SH-SY5Y (cell line): ENCODE measurements around the gene FRK.

ENCODE experiments used
- GATA2 ChIP-seq: IDR thresholded peaks from 2 replicates; pipeline ENCODE4 v1.6.1; 2011; ENCODE audit warnings: mild to moderate bottlenecking, low read depth, low read length
- GATA3 ChIP-seq: IDR thresholded peaks from 2 replicates; pipeline ENCODE4 v1.6.1; 2011; ENCODE audit warnings: low read depth, mild to moderate bottlenecking, low read length, moderate library complexity

Gene FRK, protein sequence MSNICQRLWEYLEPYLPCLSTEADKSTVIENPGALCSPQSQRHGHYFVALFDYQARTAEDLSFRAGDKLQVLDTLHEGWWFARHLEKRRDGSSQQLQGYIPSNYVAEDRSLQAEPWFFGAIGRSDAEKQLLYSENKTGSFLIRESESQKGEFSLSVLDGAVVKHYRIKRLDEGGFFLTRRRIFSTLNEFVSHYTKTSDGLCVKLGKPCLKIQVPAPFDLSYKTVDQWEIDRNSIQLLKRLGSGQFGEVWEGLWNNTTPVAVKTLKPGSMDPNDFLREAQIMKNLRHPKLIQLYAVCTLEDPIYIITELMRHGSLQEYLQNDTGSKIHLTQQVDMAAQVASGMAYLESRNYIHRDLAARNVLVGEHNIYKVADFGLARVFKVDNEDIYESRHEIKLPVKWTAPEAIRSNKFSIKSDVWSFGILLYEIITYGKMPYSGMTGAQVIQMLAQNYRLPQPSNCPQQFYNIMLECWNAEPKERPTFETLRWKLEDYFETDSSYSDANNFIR

DNA sequence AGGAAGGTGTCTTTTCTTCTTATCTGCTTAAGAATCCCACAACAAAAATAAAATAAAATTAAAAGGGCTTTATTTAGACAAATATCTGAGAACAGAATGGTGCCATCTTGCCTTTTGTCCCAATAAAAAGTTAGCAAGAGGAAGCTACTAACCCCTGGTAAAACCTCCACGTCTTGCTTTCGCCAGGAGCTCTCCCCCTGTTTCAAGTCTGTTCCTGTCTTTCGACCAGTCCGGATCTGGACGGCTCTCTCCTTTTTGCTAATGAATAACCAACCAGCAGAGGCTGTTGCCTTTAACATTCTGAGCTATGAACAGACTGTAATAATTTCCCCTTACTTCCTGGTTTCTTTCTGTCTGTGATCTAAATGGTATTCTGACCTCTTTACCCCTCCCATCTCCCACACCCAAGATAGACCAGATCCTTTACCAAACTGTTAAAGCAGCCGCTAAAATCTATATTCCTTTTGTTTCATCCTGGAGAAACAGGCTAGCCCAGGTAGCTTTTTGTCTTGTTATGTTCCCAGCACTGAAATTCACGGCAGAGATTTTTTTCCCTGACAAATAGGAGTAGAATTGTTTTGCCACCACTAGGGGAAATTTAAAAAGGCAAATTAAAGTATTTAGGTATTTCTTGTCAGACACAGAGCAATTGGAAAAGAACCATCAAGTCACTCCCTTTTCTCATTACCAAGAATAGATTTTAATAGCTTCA lies at the start of gene FRK:
TSS of gene FRK (minus strand) at position 320 of the 712 bp plus-strand sequence. CDS start 580 bp downstream, outside the sequence.
- TF ChIP-seq GATA3 = no peak
- TF ChIP-seq GATA2 = no peak

DNA sequence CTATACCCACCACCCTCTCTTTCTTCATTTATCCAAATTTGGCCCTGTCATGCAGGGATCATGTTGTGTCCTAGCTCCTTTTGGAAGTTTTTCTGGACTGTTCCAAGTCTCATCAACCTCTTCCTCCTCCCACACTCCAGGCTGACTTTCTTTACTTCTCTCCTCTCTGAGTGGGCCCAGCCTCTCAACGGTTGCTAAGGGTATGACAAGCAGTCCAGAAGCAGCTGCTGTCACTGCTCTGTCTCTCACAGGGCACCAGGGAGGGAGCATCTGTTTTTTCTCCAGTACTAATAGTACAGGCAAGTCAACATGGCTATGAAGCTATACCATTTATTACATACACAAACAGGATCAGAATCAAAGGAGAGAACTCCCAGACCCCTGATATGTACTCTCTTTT lies 48.1 kb upstream of the FRK start:
- no peak for TF ChIP-seq GATA2
- TF ChIP-seq GATA3 = no peak

DNA sequence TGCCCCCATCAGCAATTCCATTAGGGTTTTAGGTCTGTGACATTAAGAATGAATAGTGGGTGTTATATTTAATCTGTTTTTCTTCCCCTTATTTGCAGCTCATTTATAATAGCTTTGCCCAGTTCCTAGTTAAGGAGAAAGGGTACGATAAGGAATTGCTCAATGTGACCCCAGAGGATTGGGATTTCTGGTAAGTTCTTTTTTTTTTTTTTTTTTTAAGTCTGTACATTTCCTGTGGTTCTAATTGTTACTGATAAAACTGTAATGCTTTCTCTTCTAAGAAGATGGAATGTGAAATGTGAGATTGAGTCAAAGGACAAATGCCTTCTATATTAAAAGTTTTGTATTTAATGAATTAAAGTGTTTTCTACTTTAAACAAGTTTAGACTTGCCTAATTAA lies 45.5 kb upstream of the FRK start:
- no peak for TF ChIP-seq GATA3
- no peak for TF ChIP-seq GATA2

DNA sequence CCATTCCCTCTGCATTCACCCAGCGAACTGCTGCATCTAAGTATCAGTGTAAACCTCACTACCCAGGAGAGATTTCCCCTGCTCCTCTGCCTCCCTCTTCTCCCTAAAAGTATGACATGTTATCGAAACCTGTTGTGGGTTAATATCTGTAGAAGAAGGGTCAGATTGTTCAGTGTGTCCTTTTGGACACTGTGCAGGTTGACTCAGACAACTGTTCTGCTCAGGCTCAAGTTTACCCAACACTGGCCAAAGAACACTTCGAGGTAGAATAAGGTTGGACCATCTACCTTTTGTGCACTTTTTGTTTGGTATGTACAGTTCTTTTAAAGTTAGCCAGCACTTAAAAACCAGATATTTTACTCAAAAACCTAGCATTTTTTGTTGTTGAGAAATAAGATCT lies 44.6 kb upstream of the FRK start:
- TF ChIP-seq GATA3 = no peak
- TF ChIP-seq GATA2 = no peak

DNA sequence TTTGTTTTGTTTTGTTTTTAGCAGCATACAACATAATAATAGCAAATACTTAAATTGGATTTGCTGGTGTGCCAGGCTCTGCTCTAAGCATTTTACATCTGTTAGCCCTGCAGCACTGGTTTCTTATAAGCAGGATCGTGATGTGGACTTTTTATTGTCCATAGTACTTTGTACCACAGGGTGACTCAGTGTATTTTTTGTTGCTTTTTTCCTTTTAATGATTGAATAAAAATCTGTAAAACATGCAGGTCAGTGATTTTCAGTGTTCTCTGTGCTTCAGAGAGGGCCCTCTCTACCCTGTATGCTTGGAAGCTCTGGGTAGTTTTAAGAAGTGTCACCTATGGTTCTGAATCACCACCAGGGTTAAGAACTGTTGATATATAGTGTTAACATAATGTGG lies 43.9 kb upstream of the FRK start:
- TF ChIP-seq GATA2 (no peak), GATA3 (no peak)

DNA sequence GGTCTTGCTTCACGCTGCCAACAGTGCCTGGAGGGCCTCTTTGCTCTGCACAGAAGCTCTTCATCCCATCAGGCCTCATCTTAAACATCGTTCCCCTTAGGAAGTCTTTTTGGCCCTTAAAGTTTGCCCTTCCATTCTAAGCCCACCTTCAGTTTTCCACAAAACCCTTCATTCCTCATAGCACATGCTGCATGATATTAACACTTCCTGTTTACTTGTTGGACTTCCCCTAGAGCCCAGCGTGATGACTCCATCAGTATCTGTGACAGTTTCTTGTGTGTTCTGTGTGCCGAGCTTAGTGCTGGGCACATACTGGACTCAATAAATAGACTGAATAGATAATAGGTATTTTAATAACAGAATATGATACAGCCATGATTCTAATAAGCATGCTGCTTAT lies 42.2 kb upstream of the FRK start:
- no peak for TF ChIP-seq GATA3
- no peak for TF ChIP-seq GATA2

DNA sequence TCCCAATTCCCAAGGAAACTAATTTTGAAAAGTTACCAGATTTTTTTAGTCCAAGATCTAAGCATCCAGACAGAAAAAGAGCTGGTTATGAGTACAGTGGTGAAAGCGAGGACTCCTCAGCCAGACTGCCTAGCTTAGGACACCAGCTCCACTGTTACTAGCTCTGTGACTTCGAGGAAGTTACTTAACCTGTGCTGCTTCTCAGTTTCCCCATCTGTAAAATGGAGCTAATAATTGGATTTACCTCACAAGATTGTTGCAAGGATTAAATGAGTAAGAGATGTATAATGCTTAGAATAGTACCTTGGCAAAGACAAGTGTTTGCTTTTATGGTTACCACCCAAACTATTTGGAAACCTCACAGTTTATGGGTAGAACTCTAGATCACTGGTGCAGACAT lies 41.1 kb upstream of the FRK start:
- no peak for TF ChIP-seq GATA2
- TF ChIP-seq GATA3 = no peak

DNA sequence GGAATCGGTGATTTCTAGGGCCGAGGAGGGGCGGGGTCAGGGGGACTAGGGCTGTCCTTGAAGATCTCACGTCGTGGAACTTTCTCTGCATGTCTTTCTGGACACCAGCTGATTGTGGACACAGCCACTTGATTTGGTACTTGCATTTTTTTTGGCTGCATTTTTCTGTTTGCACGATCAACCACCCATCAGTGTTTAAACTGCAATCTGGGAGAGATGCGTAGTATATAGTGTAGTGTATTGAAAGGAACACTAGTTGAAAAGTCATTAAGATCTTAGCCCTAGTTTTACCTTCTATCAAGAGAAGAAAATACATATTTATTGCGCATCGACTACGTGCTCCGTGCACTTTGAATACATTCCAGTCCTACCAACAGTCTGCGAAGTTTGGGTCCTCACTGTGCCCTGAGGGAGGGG lies 40.6 kb upstream of the FRK start:
- no peak for TF ChIP-seq GATA2
- TF ChIP-seq GATA3 = no peak

DNA sequence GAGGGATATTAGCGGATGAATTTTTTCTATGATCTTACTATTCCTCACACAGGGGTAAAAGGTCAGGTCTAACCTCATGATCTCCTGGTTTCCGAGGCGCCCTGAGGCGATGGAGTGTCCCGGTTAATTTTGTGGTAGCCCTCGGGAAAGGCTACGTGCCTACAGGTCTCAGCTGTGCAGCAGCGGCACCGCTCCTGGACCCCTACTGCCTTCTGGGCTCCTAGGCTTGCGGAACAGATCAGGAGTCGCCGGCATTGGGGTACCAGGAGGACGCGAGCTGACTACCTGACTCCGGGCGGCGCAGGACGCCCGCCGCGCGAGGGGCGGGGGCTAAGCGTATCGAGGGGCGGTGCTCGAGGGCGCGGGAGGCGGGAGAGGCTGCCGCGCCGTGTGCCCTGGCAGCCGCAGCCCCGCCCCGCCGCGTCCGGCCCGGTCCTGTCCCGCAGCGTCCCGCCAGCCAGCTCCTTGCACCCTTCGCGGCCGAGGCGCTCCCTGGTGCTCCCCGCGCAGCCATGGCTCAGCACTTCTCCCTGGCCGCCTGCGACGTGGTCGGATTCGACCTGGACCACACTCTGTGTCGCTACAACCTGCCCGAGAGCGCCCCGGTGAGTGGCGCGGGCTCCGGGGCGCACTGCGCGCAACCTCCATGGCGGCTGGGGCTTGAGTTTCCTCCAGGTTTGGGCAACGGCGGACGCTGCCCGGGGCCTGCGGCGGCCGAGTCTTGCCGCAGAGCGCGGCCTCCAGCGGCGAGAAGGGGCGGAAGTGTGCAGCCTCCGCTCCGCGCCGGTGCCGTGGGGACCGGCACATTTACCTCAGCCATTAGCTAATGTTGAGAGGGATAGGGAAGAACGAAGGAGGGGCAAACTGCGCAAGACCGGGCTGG lies 40.0 kb upstream of the FRK start, which contains the start of gene NT5DC1:
TSS of gene NT5DC1 (plus strand) at position 435 of the 883 bp plus-strand sequence. CDS start at position 513, 78 bp downstream.
- TF ChIP-seq GATA2 = peak; percentile 3; the same call in 1 of the 2 replicates
- no peak for TF ChIP-seq GATA3

DNA sequence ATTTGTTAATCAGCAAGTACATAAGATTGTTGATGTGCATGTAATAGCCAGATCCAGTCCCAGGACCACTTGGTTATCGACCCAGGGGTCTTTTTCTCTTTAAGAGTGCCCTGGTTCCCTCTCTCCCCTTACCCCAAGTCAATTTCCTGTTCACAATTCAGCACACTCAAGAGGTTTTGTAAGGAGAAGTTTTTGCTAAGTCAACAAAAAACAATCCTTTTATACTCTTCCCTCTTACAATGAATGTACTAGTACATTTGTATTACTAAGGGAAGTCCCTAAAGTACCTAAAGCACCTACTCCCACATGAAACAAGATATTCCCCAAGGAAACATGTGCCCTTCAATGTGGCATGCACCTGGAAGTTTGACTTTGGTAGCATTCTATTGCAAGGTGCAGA lies 38.3 kb upstream of the FRK start:
- TF ChIP-seq GATA2 (no peak), GATA3 (no peak)

DNA sequence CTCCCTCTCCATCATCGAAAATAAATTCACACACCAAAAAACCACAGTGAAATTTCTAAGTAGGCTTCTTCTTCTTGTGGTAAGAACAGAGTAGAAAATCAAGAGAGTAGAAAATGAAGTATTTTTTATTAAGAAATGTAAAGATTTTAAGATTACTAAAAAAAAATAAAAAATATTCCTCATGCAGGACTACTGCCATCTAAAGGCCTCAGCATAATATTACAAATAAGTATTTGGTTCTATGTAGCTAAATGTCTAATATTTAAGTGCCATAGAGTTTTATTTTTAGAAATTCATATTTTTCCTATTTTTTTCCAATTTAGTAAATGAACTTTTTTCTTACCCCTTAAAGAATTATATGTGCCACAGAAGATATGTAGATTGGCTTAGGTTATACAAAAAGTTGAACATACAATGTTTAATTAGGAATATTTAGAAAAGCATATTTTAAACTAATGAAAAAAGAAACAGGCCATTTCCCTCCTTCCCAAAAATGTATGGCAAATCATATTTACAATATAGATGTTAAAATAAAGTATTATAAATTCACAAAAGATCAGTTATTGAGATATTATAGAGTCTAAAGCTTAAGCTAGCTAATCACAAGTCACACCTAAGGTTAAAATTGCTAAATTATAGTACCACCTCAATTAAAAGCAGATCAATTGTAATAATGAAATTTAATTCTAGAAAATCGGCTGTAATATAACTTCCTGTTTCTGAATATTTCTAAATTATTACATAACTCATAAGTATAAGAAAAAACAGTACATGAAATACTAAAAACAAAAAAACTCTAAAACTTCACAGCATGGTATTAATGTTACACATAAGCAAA lies 36.5 kb upstream of the FRK start:
- no peak for TF ChIP-seq GATA2
- no peak for TF ChIP-seq GATA3

DNA sequence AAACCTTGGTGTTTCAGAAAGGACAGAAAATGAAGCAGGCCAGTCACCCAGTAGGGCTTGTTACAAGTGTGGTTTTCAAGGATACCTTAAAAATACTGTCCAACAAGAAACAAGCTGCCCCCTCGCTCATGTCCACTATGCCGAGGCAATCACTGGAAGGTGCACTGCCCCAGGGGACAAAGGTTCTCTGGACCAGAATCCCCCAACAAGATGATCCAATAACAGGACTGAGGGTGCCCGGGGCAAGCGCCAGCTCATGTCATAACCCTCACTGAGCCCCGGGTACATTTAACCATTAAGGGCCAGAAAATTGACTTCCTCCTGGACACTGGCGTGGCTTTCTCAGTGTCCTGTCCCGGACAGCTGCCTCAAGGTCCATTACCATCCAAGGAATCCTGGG lies 33.4 kb upstream of the FRK start:
- TF ChIP-seq GATA2 (no peak), GATA3 (no peak)

DNA sequence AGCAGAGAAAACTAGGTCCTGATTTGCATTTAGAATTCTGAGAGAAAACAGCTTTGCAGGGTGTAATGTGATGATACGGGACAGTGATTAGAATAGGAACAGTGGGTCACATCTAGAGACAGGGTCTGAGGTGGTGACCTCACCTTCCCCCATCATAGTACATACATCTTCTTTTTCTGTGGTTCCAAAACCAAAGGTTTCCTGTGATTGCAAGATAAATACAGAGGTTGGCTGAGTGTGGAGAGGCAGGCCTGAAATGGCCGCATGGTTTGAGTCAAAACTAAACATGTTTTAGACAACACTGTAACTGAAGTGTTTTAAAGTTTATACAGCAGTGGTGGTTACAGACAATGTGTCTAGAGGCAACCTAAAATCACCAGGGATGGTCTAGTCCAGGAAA lies 29.6 kb upstream of the FRK start:
- TF ChIP-seq GATA2 (no peak), GATA3 (no peak)
